K562 (cell line): ENCODE results near the gene OR7C2.

Experiments used
- DPF2 ChIP-seq: fragments of 450-650 bp; IDR thresholded peaks from 2 replicates; pipeline ENCODE4 v1.6.1; 2016
- FOXA3 ChIP-seq, 2 experiments: fragments of 450-650 bp in 1 of 2; sonication (generic) in 1 of 2; formaldehyde crosslinking; IDR thresholded peaks in 1 of 2; conservative IDR thresholded peaks in 1 of 2; 2 replicates each; pipeline versions ENCODE4 v1.4.0 to v1.8.0; 2020 to 2022; ENCODE audit warnings: mild to moderate bottlenecking in 2 of 2, missing genetic modification reagents in 1 of 2
- MYC ChIP-seq, 2 experiments: fragments of 250-450 bp in 1 of 2; sonication (Bioruptor Pico) in 1 of 2; IDR thresholded peaks; 2 replicates each; pipeline versions ENCODE4 v1.5.1 to v1.6.1; 2012 to 2021; ENCODE audit warnings: low read depth in 2 of 2, borderline replicate concordance in 1 of 2, improper control_type of control experiment in 1 of 2, low read length in 1 of 2, mild to moderate bottlenecking in 1 of 2, moderate library complexity in 1 of 2
- RAD51 ChIP-seq: fragments of 450-650 bp; IDR thresholded peaks from 2 replicates; pipeline ENCODE4 v1.7.1; 2016; ENCODE audit warnings: low read depth, mild to moderate bottlenecking, borderline replicate concordance
- STAG1 ChIP-seq: sonication (generic); formaldehyde crosslinking; IDR thresholded peaks from 2 replicates; pipeline ENCODE4 v1.5.0; 2020; ENCODE audit warnings: missing genetic modification reagents, borderline replicate concordance
- ZNF274 ChIP-seq: IDR thresholded peaks from 2 replicates; pipeline ENCODE4 v1.6.1; 2011; ENCODE audit warnings: low read depth, mild to moderate bottlenecking, low read length, moderate library complexity, borderline replicate concordance
- TF ChIP-seq, protein P1 (sequence below): fragments of 200-800 bp; sonication (Bioruptor generic); IDR thresholded peaks from 2 replicates; pipeline ENCODE4 v1.6.1; 2016; ENCODE audit warnings: missing genetic modification characterization, missing compliant biosample characterization
- TF ChIP-seq, protein P2 (sequence below): sonication (generic); formaldehyde crosslinking; IDR thresholded peaks from 2 replicates; pipeline ENCODE4 v1.8.1; 2022; ENCODE audit warnings: missing genetic modification reagents
- TF ChIP-seq, protein P3 (sequence below), 3 experiments: IDR thresholded peaks in 2 of 3; conservative IDR thresholded peaks in 1 of 3; 2 replicates each; pipeline ENCODE4 v1.5.1; 2011 to 2012; ENCODE audit warnings: low read length in 3 of 3, mild to moderate bottlenecking in 3 of 3, control low read depth in 2 of 3, improper control_type of control experiment in 1 of 3, inconsistent platforms in 1 of 3, low read depth in 1 of 3, mixed read lengths in 1 of 3, moderate library complexity in 1 of 3; ENCODE audit not compliant: insufficient read depth in 2 of 3

DNA sequence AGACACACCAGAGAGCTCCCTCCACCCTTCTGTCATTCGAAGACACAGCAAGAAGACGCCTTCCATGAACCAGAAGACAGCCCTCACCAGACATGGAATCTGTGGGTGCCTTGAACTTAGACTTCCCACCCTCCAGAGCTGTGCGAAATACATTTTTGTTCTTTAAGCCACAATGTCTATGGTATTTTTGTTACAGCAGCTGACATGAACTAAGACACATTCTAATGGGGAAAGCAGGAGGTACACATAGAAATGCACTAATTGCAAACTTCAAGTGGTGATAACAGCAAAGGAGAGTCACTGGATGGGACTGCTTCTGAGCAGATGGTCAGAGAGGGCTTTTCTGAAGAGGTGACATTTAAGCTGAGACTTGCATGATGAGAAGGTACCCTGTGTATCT, 16.2 kb downstream of the OR7C2 start:
- TF ChIP-seq, protein P1, sequence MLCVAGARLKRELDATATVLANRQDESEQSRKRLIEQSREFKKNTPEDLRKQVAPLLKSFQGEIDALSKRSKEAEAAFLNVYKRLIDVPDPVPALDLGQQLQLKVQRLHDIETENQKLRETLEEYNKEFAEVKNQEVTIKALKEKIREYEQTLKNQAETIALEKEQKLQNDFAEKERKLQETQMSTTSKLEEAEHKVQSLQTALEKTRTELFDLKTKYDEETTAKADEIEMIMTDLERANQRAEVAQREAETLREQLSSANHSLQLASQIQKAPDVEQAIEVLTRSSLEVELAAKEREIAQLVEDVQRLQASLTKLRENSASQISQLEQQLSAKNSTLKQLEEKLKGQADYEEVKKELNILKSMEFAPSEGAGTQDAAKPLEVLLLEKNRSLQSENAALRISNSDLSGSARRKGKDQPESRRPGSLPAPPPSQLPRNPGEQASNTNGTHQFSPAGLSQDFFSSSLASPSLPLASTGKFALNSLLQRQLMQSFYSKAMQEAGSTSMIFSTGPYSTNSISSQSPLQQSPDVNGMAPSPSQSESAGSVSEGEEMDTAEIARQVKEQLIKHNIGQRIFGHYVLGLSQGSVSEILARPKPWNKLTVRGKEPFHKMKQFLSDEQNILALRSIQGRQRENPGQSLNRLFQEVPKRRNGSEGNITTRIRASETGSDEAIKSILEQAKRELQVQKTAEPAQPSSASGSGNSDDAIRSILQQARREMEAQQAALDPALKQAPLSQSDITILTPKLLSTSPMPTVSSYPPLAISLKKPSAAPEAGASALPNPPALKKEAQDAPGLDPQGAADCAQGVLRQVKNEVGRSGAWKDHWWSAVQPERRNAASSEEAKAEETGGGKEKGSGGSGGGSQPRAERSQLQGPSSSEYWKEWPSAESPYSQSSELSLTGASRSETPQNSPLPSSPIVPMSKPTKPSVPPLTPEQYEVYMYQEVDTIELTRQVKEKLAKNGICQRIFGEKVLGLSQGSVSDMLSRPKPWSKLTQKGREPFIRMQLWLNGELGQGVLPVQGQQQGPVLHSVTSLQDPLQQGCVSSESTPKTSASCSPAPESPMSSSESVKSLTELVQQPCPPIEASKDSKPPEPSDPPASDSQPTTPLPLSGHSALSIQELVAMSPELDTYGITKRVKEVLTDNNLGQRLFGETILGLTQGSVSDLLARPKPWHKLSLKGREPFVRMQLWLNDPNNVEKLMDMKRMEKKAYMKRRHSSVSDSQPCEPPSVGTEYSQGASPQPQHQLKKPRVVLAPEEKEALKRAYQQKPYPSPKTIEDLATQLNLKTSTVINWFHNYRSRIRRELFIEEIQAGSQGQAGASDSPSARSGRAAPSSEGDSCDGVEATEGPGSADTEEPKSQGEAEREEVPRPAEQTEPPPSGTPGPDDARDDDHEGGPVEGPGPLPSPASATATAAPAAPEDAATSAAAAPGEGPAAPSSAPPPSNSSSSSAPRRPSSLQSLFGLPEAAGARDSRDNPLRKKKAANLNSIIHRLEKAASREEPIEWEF (CRISPR knock-in tag), result no peak
- TF ChIP-seq RAD51, result no peak
- no peak for TF ChIP-seq STAG1 (CRISPR knock-in tag)
- TF ChIP-seq FOXA3 (CRISPR knock-in tag; conservative IDR thresholded peaks at IDR 0.05 in 1 of 2, IDR thresholded peaks at IDR 0.05 in 1 of 2), result no peak
- no peak for TF ChIP-seq DPF2
- TF ChIP-seq ZNF274, result no peak
- TF ChIP-seq, protein P2, sequence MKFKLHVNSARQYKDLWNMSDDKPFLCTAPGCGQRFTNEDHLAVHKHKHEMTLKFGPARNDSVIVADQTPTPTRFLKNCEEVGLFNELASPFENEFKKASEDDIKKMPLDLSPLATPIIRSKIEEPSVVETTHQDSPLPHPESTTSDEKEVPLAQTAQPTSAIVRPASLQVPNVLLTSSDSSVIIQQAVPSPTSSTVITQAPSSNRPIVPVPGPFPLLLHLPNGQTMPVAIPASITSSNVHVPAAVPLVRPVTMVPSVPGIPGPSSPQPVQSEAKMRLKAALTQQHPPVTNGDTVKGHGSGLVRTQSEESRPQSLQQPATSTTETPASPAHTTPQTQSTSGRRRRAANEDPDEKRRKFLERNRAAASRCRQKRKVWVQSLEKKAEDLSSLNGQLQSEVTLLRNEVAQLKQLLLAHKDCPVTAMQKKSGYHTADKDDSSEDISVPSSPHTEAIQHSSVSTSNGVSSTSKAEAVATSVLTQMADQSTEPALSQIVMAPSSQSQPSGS (CRISPR knock-in tag), result no peak
- no peak for TF ChIP-seq MYC (IDR thresholded peaks at IDR 0.05; ENCODE audit: low read depth, low read length)
- TF ChIP-seq MYC (CRISPR knock-in tag; IDR thresholded peaks at IDR 0.05; ENCODE audit: borderline replicate concordance, low read depth), result no peak
- TF ChIP-seq, protein P3, sequence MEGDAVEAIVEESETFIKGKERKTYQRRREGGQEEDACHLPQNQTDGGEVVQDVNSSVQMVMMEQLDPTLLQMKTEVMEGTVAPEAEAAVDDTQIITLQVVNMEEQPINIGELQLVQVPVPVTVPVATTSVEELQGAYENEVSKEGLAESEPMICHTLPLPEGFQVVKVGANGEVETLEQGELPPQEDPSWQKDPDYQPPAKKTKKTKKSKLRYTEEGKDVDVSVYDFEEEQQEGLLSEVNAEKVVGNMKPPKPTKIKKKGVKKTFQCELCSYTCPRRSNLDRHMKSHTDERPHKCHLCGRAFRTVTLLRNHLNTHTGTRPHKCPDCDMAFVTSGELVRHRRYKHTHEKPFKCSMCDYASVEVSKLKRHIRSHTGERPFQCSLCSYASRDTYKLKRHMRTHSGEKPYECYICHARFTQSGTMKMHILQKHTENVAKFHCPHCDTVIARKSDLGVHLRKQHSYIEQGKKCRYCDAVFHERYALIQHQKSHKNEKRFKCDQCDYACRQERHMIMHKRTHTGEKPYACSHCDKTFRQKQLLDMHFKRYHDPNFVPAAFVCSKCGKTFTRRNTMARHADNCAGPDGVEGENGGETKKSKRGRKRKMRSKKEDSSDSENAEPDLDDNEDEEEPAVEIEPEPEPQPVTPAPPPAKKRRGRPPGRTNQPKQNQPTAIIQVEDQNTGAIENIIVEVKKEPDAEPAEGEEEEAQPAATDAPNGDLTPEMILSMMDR (IDR thresholded peaks at IDR 0.05 in 2 of 3, conservative IDR thresholded peaks at IDR 0.05 in 1 of 3; ENCODE audit: insufficient read depth in 2 of 3, low read depth in 1 of 3, low read length in 3 of 3), result no peak
